HG02588 (cell line): ENCODE measurements around the gene MAGEA11.
"Not testable (repeated sequence)": the region's sequence is repeated elsewhere in the genome, so short reads cannot be mapped to it uniquely, and the experiment has no call there.

Experiments used
- ATAC-seq: cut with Tn5 transposase; IDR thresholded peaks from one replicate; pipeline ENCODE4 v1.9.1; 2021; ENCODE audit warnings: mild to moderate bottlenecking, moderate library complexity; ENCODE audit not compliant: unreplicated experiment

The MAGEA11 gene

GRCh38 chrX:149711545-149712236 is at the start of gene MAGEA11:
MAGEA11 (plus strand) TSS chrX:149712060; CDS start chrX:149713160, 1,100 bp downstream.
- no peak for ATAC-seq

GRCh38 chrX:149675088-149675487 is 36.8 kb upstream of the MAGEA11 start:
- not testable (repeated sequence) for ATAC-seq

- not testable (repeated sequence) for ATAC-seq
Measured at GRCh38 chrX:149675554-149675953, 36.3 kb upstream of the MAGEA11 start.

GRCh38 chrX:149679164-149679678 is 32.6 kb upstream of the MAGEA11 start:
- not testable (repeated sequence) for ATAC-seq

GRCh38 chrX:149681182-149681581 is 30.7 kb upstream of the MAGEA11 start:
- no peak for ATAC-seq

GRCh38 chrX:149682031-149682430 is 29.8 kb upstream of the MAGEA11 start:
- no peak for ATAC-seq

GRCh38 chrX:149682956-149683947 is 28.6 kb upstream of the MAGEA11 start:
- ATAC-seq, result no peak

GRCh38 chrX:149683966-149684730 is 27.7 kb upstream of the MAGEA11 start:
- no peak for ATAC-seq

- no peak for ATAC-seq
Measured at GRCh38 chrX:149687991-149688390, 23.9 kb upstream of the MAGEA11 start.

GRCh38 chrX:149688552-149688951 is 23.3 kb upstream of the MAGEA11 start:
- ATAC-seq, result no peak

GRCh38 chrX:149691794-149692193 is 20.1 kb upstream of the MAGEA11 start:
- no peak for ATAC-seq

GRCh38 chrX:149692686-149693272 is 19.1 kb upstream of the MAGEA11 start:
- not testable (repeated sequence) for ATAC-seq

GRCh38 chrX:149699761-149700160 is 12.1 kb upstream of the MAGEA11 start:
- no peak for ATAC-seq

- no peak for ATAC-seq
Measured at GRCh38 chrX:149704664-149705063, 7.2 kb upstream of the MAGEA11 start.

GRCh38 chrX:149707147-149707901 is 4.5 kb upstream of the MAGEA11 start:
- no peak for ATAC-seq

GRCh38 chrX:149712831-149713230 is 971 bp downstream of the MAGEA11 start:
- ATAC-seq, result no peak

GRCh38 chrX:149713279-149714050 is 1.6 kb downstream of the MAGEA11 start:
- no peak for ATAC-seq

- no peak for ATAC-seq
Measured at GRCh38 chrX:149715468-149715867, 3.6 kb downstream of the MAGEA11 start.

GRCh38 chrX:149716632-149717031 is 4.8 kb downstream of the MAGEA11 start:
- ATAC-seq, result no peak
